Endodermal cell (in vitro differentiated cells): ENCODE data around the gene NDUFV3. TPM values are rescaled to one million over a fixed set of nuclear protein-coding genes. Genes with fewer than 3 reads are reported as not detected.

Experiments
- DNase-seq: peaks from one replicate; pipeline ENCODE4 v3.0.0-alpha.2; 2017
- H3K27ac ChIP-seq: 2 replicates; pipeline ENCODE4 v1.5.1; 2013; ENCODE audit warnings: mild to moderate bottlenecking, low read depth, low read length, moderate library complexity
- H3K27me3 ChIP-seq: 2 replicates; pipeline ENCODE4 v1.6.1; 2013; ENCODE audit warnings: mild to moderate bottlenecking, low read length, moderate library complexity; ENCODE audit not compliant: insufficient read depth, control insufficient read depth, poor library complexity, severe bottlenecking
- H3K36me3 ChIP-seq: 2 replicates; pipeline ENCODE4 v1.7.0; 2013; ENCODE audit warnings: mild to moderate bottlenecking, low read length, moderate library complexity; ENCODE audit not compliant: control insufficient read depth, insufficient read depth
- H3K4me1 ChIP-seq: one replicate; pipeline ENCODE4 v1.7.0; 2013; ENCODE audit warnings: low read length; ENCODE audit not compliant: control insufficient read depth, insufficient read depth
- H3K4me3 ChIP-seq: 2 replicates; pipeline ENCODE4 v1.5.1; 2013; ENCODE audit warnings: mild to moderate bottlenecking, low read length, moderate library complexity
- H3K9ac ChIP-seq: 2 replicates; pipeline ENCODE4 v1.6.1; 2013; ENCODE audit warnings: mild to moderate bottlenecking, low read length, moderate library complexity; ENCODE audit not compliant: poor library complexity, severe bottlenecking; ENCODE audit errors: extremely low read depth
- H3K9me3 ChIP-seq: 2 replicates; pipeline ENCODE4 v1.6.1; 2013; ENCODE audit warnings: mild to moderate bottlenecking, low read length, moderate library complexity; ENCODE audit not compliant: control insufficient read depth
- H3K27ac Mint-ChIP-seq: 2 replicates; pipeline ENCODE4 v1.8.0; 2020; ENCODE audit warnings: mixed read lengths
- H3K27me3 Mint-ChIP-seq: 2 replicates; pipeline ENCODE4 v1.8.0; 2021; ENCODE audit warnings: mild to moderate bottlenecking, mixed read lengths; ENCODE audit not compliant: insufficient read depth
- H3K36me3 Mint-ChIP-seq: 2 replicates; pipeline ENCODE4 v1.8.0; 2020; ENCODE audit warnings: low read depth, mixed read lengths
- H3K4me1 Mint-ChIP-seq: 2 replicates; pipeline ENCODE4 v1.8.0; 2020; ENCODE audit warnings: mixed read lengths
- H3K4me3 Mint-ChIP-seq: 2 replicates; pipeline ENCODE4 v1.8.0; 2020; ENCODE audit warnings: mild to moderate bottlenecking, moderate library complexity, mixed read lengths
- H3K9me3 Mint-ChIP-seq: 2 replicates; pipeline ENCODE4 v1.8.0; 2020; ENCODE audit warnings: mild to moderate bottlenecking, mixed read lengths
- WGBS, 2 experiments: methylation state at CpG; one replicate each; pipeline versions ENCODE4 v1.1.5 to v1.1.7; 2013; ENCODE audit warnings: missing lambda C conversion rate in 2 of 2, mixed read lengths in 1 of 2; ENCODE audit not compliant: insufficient coverage in 1 of 2, insufficient read length in 1 of 2; 5-methylcytosine and 5-hydroxymethylcytosine counted together
- total RNA-seq, 2 donors: library from RNA; stranded (reverse); fragmentation: NEBNext Ultra II Directional in 1 of 2; extraction: Animal tissue kit (Norgen Biotek cat#: 25700) in 1 of 2; gene quantifications; 2 replicates in 1 of 2; 3 replicates in 1 of 2; pipeline ENCODE4 v1.2.1, GENCODE V29; 2021
- TF ChIP-seq, protein P1 (sequence below): fragments of 200-600 bp; sonication (generic); conservative IDR thresholded peaks from 2 replicates; pipeline ENCODE4 v1.5.0; 2021; ENCODE audit warnings: antibody characterized with exemption, mild to moderate bottlenecking

NDUFV3 gene
- total RNA-seq, 2 donors from 2014 or later: 25.8 to 27.2 TPM

DNA sequence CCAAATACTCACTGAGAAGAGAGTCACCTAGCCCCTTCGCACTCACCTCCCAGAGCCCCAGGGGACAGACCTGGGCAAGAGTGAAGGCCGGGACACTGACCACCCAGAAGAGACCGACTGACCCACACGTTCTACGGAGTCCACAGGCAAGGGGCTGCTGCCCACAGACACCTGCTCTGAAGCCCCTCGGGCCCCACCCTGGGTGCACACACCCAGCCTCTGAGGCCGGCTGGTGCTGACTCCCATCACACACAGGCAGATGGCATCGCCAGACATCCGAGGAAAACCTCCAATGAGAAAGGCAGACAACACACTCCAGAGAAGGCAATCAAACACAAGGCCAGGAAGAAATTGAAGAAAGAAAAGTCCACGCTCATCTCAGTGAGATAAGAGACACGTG is 35.9 kb upstream of the NDUFV3 start:
- no peak overlapping the region for H3K27ac ChIP-seq
- no peaks in the 10 kb centered on the region for H3K27me3 ChIP-seq
- H3K4me1 Mint-ChIP-seq: no peaks in the 10 kb centered on the region
- H3K9me3 Mint-ChIP-seq: no peaks in the 10 kb centered on the region
- peaks cover 72% of the 10 kb centered on the region for H3K36me3 ChIP-seq
- H3K4me3 Mint-ChIP-seq: no peak overlapping the region
- TF ChIP-seq, protein P1, sequence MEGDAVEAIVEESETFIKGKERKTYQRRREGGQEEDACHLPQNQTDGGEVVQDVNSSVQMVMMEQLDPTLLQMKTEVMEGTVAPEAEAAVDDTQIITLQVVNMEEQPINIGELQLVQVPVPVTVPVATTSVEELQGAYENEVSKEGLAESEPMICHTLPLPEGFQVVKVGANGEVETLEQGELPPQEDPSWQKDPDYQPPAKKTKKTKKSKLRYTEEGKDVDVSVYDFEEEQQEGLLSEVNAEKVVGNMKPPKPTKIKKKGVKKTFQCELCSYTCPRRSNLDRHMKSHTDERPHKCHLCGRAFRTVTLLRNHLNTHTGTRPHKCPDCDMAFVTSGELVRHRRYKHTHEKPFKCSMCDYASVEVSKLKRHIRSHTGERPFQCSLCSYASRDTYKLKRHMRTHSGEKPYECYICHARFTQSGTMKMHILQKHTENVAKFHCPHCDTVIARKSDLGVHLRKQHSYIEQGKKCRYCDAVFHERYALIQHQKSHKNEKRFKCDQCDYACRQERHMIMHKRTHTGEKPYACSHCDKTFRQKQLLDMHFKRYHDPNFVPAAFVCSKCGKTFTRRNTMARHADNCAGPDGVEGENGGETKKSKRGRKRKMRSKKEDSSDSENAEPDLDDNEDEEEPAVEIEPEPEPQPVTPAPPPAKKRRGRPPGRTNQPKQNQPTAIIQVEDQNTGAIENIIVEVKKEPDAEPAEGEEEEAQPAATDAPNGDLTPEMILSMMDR: no peak
- no peaks in the 10 kb centered on the region for H3K27me3 Mint-ChIP-seq
- WGBS, 2 experiments: 93 to 100% methylated on average over 5 to 11 of the region's 11 CpGs
- no peaks in the 10 kb centered on the region for H3K4me1 ChIP-seq
- DNase-seq: no peak
- peaks cover 71% of the 10 kb centered on the region for H3K36me3 Mint-ChIP-seq
- H3K9ac ChIP-seq: no peak overlapping the region
- H3K27ac Mint-ChIP-seq: no peak overlapping the region
- no peak overlapping the region for H3K4me3 ChIP-seq
- no peaks in the 10 kb centered on the region for H3K9me3 ChIP-seq

DNA sequence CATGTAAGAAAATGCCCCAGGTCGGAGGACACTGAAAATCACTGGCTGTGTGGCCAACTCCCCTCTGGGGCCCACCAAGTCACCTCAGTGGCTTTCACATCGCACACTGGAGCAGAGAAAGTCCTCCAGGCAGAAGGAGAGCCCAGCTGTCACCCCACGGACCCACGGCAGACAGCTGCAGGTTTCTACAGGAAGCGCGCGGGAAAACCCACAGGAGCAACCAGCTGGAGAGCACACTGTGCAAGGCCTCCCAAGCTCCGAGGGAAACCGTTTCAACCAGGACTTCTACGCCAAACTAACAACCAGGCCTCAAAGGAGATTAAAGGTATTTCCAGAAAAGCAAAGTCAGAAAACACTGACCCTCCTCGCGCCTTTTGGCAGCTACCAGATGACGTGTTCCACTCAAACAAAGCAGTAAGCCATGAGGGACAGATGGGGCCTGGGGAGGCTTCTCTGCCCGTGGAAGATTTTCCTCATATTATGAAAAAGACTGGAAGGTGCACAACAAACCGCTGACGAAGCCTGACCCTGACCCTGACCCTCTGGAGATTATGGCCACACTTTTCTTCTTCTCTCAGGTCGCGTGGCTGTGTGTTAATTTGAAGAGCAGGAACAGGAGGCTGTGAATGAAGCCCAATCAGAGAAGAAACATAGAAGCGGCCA is 34.8 kb upstream of the NDUFV3 start:
- peaks cover 75% of the 10 kb centered on the region for H3K36me3 ChIP-seq
- TF ChIP-seq, protein P1: no peak
- H3K9ac ChIP-seq: no peak overlapping the region
- no peak overlapping the region for H3K4me3 Mint-ChIP-seq
- 95 to 97% methylated on average over 17 to 19 of the region's 19 CpGs for WGBS, 2 experiments
- H3K4me3 ChIP-seq: no peak overlapping the region
- no peaks in the 10 kb centered on the region for H3K27me3 Mint-ChIP-seq
- peaks cover 75% of the 10 kb centered on the region for H3K36me3 Mint-ChIP-seq
- H3K4me1 ChIP-seq: no peaks in the 10 kb centered on the region
- H3K27ac ChIP-seq: peak overlapping the region; percentile 32
- H3K9me3 ChIP-seq: no peaks in the 10 kb centered on the region
- no peaks in the 10 kb centered on the region for H3K4me1 Mint-ChIP-seq
- H3K9me3 Mint-ChIP-seq: no peaks in the 10 kb centered on the region
- peak; percentile 29 for DNase-seq
- H3K27ac Mint-ChIP-seq: peak overlapping the region; percentile 17
- H3K27me3 ChIP-seq: no peaks in the 10 kb centered on the region

DNA sequence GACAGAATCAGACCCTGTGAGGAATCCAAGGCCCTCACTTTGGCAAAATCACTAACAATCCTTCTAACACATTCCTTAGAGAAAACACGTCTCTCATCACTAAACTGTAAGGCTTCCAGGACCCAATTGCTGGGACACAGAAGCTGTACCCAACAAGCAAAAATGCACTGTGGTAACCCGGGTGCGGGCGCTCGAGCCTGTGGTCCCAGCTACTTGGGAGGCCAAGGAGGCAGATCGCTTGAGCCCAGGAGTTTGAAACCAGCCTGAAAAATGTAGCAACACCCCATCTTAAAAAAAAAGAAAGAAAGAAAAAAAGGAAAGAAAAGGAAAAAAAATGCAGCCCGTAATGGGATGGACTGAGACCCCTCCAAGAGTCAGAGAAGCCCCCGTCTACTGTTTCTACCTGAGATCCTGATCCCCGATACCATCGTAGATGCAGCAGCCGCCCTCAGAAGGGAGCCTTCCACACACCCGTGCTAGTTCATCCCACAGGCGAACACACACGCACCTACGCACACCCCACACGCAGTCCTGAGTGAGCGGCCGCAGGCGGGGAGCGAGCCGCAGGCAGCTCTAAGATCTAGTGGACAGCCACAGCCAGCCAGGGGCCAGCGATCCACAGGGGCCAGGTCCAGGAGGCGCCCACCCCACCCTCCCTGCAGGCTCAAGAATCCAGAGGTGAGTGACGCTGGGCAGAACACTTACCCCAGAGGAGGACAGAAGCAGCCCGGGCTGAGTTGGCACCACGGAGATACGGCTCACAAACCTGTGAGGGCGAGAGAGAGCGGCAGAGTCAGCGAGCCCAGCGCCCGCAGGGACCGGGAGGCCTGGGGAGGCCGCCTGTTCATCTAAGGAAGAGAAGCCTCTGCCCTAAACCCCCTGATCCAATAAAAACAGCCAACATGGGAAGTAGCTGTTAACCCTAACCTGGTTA is 33.9 kb upstream of the NDUFV3 start:
- no peak overlapping the region for H3K4me3 ChIP-seq
- no peaks in the 10 kb centered on the region for H3K4me1 ChIP-seq
- H3K9me3 Mint-ChIP-seq: no peaks in the 10 kb centered on the region
- no peaks in the 10 kb centered on the region for H3K9me3 ChIP-seq
- H3K27ac ChIP-seq: peak overlapping the region; percentile 32
- no peaks in the 10 kb centered on the region for H3K4me1 Mint-ChIP-seq
- H3K36me3 Mint-ChIP-seq: peaks cover 73% of the 10 kb centered on the region
- H3K27ac Mint-ChIP-seq: no peak overlapping the region
- WGBS, 2 experiments: 95 to 96% methylated on average over 27 to 34 of the region's 34 CpGs
- TF ChIP-seq, protein P1: no peak
- H3K27me3 Mint-ChIP-seq: no peaks in the 10 kb centered on the region
- no peaks in the 10 kb centered on the region for H3K27me3 ChIP-seq
- peak; percentile 36 for DNase-seq
- peaks cover 69% of the 10 kb centered on the region for H3K36me3 ChIP-seq
- H3K4me3 Mint-ChIP-seq: no peak overlapping the region
- H3K9ac ChIP-seq: no peak overlapping the region
